ENCODE results near the gene RUSF1. TPM values are rescaled to one million over a fixed set of nuclear protein-coding genes. Genes with fewer than 3 reads are reported as not detected.

Gene RUSF1
- total RNA-seq, 1 donor from 2014 or later: 54.9 TPM

DNA sequence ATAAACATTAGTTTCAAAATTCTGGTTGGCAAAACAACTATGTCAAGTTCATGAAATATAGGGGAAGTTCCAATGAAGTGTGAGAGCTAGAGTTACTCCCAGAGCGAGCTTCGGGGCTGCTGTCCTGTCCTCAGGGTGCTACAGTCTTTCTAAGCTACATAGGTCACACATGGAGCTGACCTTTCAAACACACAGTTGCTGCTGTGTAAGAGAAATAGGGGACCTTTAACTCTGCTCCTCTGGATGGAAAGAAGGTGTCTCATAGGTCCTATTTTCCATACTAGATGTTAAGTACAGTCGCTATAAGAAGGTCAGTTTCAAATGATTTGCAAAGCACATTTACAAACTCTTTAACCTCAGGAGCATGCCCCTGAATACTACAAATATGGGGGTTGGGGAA, 13.2 kb upstream of the RUSF1 start:
- intact Hi-C loops (cut with DNase I): no loop called here
- Histone ChIP-seq H3K9me3 (no peaks in the 10 kb centered on the region), H3K27ac (no peak overlapping the region), H3K4me3 (no peak overlapping the region), H3K27me3 (ENCODE audit: low read depth) (no peaks in the 10 kb centered on the region), H3K4me1 (no peaks in the 10 kb centered on the region), H3K36me3 (no peaks in the 10 kb centered on the region)
- TF ChIP-seq CTCF (IDR thresholded peaks at IDR 0.05): no peak
- DNase-seq: no peak
- ATAC-seq: no peak

DNA sequence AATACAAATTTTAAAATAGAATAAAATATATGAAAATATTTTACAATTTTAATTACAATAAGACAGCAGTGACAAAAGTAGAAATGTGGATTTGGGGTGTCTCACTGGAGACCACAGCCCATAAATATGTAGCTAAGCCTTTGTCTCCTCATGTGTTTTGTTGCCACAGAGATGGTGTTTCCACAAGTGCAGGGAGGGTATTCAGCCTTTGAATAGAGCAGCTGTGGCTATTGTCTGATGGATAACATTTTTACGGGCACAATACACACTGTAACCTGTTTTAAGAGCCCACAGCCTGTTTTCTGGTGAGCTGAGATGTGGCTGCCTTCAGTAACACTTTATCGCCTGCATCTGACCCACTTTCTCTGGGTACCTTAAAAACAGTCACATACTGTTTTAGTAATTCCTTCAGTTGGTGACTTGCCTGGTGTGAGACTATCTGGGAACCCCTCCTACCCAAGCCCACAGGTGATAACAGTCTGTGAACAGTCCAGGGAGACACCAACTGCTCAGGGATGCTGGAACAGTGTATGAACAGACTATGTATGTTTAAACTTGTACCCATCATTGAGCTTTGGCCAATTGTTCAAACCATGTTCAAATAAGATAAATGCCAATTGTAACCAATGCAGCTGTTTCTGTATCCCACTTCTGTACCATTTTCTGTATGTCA, 11.7 kb upstream of the RUSF1 start:
- Histone ChIP-seq H3K4me1 (no peaks in the 10 kb centered on the region), H3K27me3 (ENCODE audit: low read depth) (no peaks in the 10 kb centered on the region), H3K9me3 (no peaks in the 10 kb centered on the region), H3K4me3 (no peak overlapping the region), H3K36me3 (no peaks in the 10 kb centered on the region), H3K27ac (no peak overlapping the region)
- no peak for ATAC-seq
- no peak for TF ChIP-seq CTCF (IDR thresholded peaks at IDR 0.05)
- intact Hi-C loops (cut with DNase I): no loop called here
- no peak for DNase-seq

DNA sequence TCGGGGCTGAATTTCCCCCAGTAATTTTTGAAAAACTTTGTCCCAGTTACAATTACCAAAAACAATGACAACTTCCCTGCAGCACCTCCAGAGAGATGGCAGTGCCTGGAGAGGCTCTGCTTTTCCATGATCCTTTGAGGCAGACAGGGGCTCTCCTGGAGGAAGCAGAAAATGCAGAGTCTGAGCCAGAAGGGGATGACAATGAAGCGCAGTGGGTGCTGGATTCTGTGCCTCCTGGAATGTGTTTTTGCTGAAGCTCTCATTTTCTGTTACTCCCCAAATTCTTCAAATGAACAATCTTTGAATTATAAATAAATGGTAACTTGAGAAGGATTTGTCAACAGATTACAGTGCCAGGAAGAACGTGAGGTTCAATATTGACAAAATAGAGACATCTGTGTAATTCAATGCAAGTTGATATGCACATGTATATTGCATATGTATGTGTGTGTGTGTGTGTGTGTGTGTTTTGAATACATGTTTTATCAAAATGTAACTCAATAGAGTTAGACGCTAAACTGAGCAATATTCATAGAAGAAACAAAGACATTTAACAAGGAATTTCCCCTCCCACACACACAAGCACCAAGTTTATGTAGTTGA, 9.7 kb upstream of the RUSF1 start:
- ATAC-seq: no peak
- Histone ChIP-seq H3K36me3 (no peaks in the 10 kb centered on the region), H3K9me3 (no peaks in the 10 kb centered on the region), H3K27ac (no peak overlapping the region), H3K27me3 (ENCODE audit: low read depth) (no peaks in the 10 kb centered on the region), H3K4me3 (no peak overlapping the region), H3K4me1 (no peaks in the 10 kb centered on the region)
- TF ChIP-seq CTCF (IDR thresholded peaks at IDR 0.05): no peak
- intact Hi-C loops (cut with DNase I): no loop called here
- DNase-seq: no peak

- intact Hi-C loops (cut with DNase I): no loop called here
- no peaks in the 10 kb centered on the region for H3K27me3 ChIP-seq (ENCODE audit: low read depth)
- no peaks in the 10 kb centered on the region for H3K9me3 ChIP-seq
- DNase-seq: no peak
- no peaks in the 10 kb centered on the region for H3K36me3 ChIP-seq
- no peak overlapping the region for H3K4me3 ChIP-seq
- TF ChIP-seq CTCF (IDR thresholded peaks at IDR 0.05): no peak
- no peak overlapping the region for H3K27ac ChIP-seq
- H3K4me1 ChIP-seq: peaks cover 14% of the 10 kb centered on the region
- no peak for ATAC-seq
These were observed 5.7 kb upstream of the RUSF1 start for GRCh38 chr16:31513884-31514283.

DNA sequence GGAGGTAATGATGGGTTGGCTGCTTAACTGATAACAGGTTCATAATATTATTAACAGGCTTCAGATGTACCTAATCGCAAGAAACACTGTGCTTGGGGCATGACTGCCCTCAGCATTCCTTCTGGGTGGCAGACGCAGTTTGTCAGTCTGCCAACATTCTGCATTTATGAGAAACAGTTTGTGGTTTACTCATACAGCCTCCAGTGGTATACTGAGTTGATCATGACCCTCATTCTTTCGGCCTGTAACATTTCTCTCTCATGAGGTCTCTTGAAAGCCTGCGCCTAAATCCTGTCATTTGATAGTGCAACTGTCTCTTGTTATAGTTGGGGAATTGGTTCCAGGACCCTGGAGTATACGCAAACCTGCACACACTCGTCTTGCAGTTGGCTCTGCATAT, 4.9 kb upstream of the RUSF1 start:
- no peak for DNase-seq
- no peak for TF ChIP-seq CTCF (IDR thresholded peaks at IDR 0.05)

More for the DNA sequence above, 4.9 kb upstream of the RUSF1 start:
- Histone ChIP-seq H3K27me3 (ENCODE audit: low read depth) (no peaks in the 10 kb centered on the region), H3K36me3 (no peaks in the 10 kb centered on the region), H3K27ac (no peak overlapping the region), H3K4me3 (no peak overlapping the region), H3K9me3 (no peaks in the 10 kb centered on the region), H3K4me1 (peaks cover 16% of the 10 kb centered on the region)
- intact Hi-C loops (cut with DNase I): no loop called here
- ATAC-seq: no peak

Data from lower lobe of right lung (tissue), 2 donors.